Frontal cortex (tissue), 4 donors: ENCODE measurements around the gene SNRK. TPM values are rescaled to one million over a fixed set of nuclear protein-coding genes. Genes with fewer than 3 reads are reported as not detected.

Experiments
- DNase-seq, 2 donors: peaks; one replicate each; pipeline ENCODE4 v3.0.0; 2012; ENCODE audit warnings: low spot score in 2 of 2
- FAIRE-seq: peaks from 2 replicates; lab custom pipeline; 2012; peaks lifted over from hg19 to GRCh38; lab: Jason Lieb, UNC
- total RNA-seq: library from RNA; depleted of rRNA; stranded (reverse); fragments of >200 nt; gene quantifications from one replicate; pipeline ENCODE4 v1.2.3, GENCODE V29; 2014
- donor health status: control.
- donor health status: control.
- donor health status: control.

The SNRK gene
- total RNA-seq, 1 donor from 2014 or later = 97.8 TPM

DNA sequence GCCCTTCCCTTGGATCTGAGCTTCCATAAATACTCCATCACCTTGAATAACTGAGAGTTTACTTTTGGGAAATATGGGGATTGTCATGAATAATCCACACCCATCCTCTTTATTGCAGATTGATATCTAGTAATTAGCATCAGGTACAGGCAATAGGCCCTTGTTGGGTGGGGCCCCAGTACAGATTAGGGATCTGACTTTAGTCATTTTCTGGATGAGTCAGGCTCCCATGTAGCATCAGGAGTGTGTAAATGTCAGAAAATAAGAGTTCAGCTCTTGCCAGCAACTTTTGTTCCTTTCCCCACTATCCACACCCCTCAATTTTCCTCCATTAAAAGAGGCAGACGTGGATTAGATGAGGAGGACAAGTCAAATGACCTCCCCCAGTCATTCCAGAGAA is 17.7 kb upstream of the SNRK start:
- FAIRE-seq = no peak

DNA sequence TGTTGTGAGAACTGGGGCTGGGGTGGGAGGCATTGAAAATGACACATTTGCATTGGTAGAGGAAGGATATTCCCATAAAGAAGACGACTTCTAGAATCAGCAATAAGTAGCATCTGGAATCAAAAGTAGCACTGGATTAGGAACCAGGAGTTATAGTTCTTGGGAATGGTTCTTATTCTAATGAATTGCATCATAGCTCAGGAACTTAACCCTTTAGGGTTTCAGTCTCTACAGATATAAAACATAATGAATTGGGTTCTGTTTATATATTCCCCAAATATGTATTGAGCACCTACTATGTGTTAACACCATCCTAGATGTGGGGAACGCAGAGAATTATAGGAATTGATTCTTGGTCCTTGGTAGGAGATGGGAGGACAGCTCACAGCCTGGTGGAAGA is 16.3 kb upstream of the SNRK start:
- FAIRE-seq (no peak), DNase-seq (no peak)

More for the DNA sequence above, 17.7 kb upstream of the SNRK start:
- no peak for DNase-seq

- FAIRE-seq = no peak
- no peak for DNase-seq
Measured at GRCh38 chr3:43273416-43273815, 12.9 kb upstream of the SNRK start.

GRCh38 chr3:43279082-43279481 is 7.3 kb upstream of the SNRK start:
- FAIRE-seq (no peak), DNase-seq (no peak)

DNA sequence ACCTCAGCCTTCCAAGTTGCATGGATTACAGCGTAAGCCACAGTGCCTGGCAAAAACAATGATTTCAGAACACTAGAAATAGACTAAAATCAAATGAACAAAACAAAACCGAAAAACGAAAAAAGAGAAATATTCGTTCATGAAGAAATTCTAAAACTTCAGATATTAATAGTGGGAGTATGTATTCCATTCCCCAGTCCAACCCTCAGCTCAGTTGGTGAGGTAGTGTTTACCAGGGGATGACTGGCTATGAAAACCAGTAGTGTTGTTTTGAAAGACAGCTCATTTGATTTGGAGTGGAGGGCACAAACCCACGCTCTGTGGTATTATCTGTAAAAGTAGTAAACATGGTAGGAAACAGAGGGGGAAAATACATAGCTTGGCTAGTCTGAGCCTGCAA is 6.8 kb upstream of the SNRK start:
- FAIRE-seq (no peak), DNase-seq (no peak)

- no peak for DNase-seq
- no peak for FAIRE-seq
Measured at GRCh38 chr3:43281020-43281419, 5.3 kb upstream of the SNRK start.

DNA sequence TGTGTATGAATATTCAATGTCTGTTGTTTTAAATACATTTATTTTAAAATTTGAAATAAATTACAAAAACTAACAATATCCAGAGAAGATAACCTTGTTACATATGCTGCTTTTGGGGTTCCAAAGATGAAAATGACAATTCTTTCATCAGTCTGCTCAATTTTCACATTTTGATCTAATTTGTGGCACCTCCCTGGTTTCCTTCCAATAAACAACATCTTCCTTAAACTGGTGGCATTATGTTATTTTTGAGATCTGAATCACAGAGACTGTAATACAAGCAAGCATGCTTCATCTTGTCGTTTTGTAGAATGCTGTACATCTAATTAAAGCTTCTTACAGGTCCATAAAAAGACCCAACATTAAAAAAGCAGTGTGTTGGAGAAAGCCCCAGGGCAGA is 2.2 kb upstream of the SNRK start:
- DNase-seq = no peak

DNA sequence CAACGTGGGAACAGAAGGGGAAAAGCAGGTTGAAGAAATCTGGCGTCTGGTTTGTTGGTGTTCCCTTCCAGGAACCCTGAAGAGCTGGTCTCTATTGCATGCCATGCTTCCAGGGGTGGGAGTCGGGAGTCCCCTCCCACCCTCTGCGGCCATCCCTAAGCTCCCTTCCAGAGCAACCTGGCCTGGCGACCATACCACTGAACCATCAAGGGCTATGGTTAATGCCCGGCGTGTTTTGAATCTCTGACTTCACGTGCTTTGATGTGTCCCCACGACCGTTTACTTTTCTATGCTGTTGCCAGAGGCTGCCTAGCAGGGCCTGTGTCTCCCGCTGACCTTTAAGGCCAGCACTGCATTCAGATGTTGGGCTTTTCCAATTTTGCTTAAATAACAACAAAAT is 696 bp upstream of the SNRK start:
- no peak for DNase-seq
- FAIRE-seq = no peak

More for the DNA sequence above, 2.2 kb upstream of the SNRK start:
- FAIRE-seq = no peak

DNA sequence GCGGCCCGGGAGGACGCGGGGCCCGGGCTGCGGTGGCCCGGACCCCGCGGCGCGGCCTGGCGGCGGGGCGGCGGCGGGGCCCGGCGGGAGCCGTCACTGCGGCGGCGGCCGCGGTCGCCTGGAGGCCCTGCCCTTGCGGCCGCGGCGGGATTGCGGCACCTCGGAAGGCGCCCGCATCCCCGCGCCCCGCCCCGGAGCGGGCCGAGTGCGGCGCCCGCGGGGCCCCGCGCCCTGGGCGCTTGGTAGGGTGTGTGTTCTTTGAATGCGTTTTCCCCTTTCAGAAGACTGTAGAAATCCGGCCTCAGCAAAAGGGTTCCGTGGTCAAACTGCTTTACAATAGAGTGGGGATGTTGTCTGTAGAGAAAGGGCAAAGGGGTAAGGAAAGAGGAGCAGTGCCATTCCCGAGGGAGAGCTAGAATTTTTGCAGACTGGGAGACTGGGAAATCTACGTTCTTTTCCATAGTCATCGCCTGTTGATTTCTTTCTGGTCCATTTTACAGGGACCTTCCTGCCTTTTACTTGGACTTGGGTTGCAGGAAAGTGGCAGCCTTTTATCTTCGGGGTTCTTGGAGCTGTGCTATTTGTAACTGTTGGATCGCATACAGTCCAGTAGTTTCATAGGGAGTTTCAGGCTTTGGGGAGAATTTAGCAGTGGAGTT is 630 bp downstream of the SNRK start:
- DNase-seq = peak in 1 of 2 donors; percentile 47
- FAIRE-seq = no peak

- FAIRE-seq = no peak
Measured at GRCh38 chr3:43287500-43287873, 1.1 kb downstream of the SNRK start.

DNA sequence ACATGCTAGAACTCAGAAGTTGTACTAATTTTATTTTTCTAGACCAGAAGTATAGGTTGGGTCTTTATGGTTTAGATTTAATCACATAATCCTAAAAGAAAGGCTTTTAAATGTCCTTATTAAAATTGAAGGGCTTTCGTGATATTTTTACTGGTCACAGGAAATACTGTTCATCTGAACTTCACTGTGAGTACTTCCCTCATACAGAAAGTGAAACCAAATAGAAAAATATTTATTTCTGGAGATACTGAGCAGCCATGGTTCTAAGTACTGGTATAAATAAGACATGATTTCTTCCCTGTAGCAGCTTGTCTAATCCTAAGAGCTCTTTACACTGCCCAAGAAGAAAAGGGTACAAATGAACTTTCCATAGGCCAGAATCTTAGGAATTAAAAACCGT is 2.0 kb downstream of the SNRK start:
- no peak for FAIRE-seq
- no peak for DNase-seq

More at GRCh38 chr3:43287500-43287873, 1.1 kb downstream of the SNRK start:
- no peak for DNase-seq

GRCh38 chr3:43288850-43289249 is 2.5 kb downstream of the SNRK start:
- no peak for DNase-seq
- FAIRE-seq = no peak

- no peak for FAIRE-seq
Measured at GRCh38 chr3:43289401-43289800, 3.1 kb downstream of the SNRK start.

DNA sequence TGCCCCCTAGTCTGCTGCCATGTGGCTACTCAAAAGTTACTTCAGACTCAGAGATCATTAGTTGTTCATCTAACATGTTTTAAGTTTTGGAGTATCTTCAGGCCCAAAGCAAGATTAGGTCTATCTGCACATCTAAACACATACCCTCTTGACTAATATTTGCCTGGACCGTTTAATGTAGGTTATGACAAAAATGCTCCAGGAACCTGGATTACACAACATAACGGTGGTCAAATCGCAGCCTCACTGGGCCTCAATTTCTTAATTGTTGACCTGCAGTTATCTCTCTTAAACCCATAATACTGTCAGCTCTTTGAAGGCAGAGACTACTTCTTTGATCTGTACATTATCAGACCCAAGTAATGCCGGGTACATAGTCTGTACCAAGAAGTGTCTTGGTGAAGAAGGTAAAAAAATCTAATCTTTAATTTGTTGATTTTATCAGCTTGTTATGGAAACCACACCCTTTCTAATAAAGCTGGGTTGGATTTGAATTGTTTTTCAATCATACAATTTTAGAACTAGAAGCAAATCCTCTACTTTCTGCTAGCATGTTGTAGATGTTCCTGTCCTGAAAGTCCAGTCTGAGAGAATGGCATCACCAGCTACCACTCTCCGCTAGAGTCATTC is 3.6 kb downstream of the SNRK start:
- DNase-seq = no peak
- no peak for FAIRE-seq

More at GRCh38 chr3:43289401-43289800, 3.1 kb downstream of the SNRK start:
- no peak for DNase-seq

- FAIRE-seq (no peak), DNase-seq (no peak)
Measured at GRCh38 chr3:43290956-43291355, 4.6 kb downstream of the SNRK start.

DNA sequence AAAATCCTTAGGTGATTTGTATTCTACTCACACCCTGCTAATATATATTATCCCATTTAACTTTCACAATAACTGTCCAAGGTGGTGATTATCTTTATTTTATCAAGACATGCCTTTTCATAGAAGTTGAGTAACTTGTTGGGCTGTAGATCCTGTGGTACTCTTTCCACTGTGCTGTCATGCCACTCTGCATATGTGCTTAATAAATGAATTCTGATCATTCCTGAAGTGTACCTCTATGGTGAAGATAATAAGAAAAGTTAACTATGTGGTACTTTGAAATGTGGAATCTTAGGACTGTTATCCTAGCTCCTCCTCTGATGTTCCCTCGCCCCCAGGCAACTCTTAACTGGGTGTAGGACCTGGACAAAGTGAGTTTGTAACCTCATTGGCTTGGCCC is 5.2 kb downstream of the SNRK start:
- FAIRE-seq (no peak), DNase-seq (no peak)

DNA sequence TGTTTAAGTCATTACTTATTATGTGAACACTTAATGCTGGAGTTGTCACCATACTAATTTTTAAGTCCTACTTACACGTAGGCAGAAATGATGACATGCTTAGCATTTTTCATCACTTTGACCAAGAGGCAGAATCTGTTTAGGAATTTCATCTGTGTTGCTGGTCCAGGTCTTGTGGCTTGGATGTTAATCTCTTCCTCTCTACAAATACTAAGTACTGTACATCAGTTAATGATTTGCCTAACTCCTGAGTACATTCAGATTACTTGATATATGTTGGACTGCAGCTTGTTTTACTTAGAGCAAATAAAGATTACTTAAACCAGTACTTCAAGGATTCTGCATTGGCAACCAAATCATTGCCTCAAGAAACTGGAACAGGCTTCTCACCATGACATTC is 8.6 kb downstream of the SNRK start:
- DNase-seq (no peak), FAIRE-seq (no peak)

- FAIRE-seq (no peak), DNase-seq (no peak)
Measured at GRCh38 chr3:43296565-43296964, 10.2 kb downstream of the SNRK start.

DNA sequence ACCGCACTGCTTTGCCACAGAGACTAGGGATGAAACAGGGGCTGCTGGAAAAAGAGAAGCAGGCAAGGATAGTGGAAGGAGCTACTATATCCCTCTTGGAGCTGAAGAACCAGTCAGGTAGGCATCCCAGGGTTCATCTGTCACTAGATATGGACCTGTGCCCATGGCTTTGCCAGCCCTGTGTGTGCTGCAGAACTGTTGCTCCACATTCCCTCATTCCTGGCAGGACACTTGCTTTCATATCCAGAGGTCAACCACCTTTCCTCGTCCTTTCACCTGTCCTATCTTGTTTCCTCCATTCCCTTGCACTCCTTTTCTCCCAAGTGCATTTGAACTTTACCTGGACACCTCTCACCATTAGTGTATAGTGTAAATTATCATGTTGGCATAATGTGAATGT is 12.0 kb downstream of the SNRK start:
- DNase-seq (no peak), FAIRE-seq (no peak)

DNA sequence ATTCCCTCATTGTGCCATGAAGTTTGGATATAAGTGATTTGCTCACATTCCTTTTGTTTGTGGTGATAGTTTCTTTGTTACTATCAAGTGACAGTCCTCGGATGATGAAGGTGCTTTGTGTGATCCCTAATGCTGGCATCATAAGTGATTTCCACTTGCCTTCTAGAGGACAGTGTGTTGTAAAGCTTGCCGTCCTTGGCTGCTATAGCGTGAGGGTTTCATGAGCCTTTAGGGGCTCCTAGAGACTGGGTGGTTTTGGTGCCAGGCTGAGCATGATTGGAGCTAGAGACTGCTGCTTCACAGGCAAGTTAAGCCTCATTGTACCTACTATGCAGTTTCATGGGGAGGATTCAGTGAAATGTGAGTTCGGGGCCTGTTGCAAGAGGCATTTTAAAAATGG is 12.4 kb downstream of the SNRK start:
- DNase-seq (no peak), FAIRE-seq (no peak)

GRCh38 chr3:43302116-43302880 is 16.0 kb downstream of the SNRK start:
- DNase-seq (no peak), FAIRE-seq (no peak)
